NT2/D1 (cell line): ENCODE measurements around the gene LIPC.

Experiments used
- DNase-seq: peaks from one replicate; pipeline ENCODE4 v3.0.0-alpha.2; 2011; ENCODE audit warnings: low read depth, low spot score
- H3K27me3 ChIP-seq: 2 replicates; pipeline ENCODE4 v1.6.0; 2011; ENCODE audit warnings: mild to moderate bottlenecking; ENCODE audit not compliant: insufficient read length, insufficient read depth
- H3K36me3 ChIP-seq: 2 replicates; pipeline ENCODE4 v1.6.1; 2011; ENCODE audit warnings: mild to moderate bottlenecking, low read length, mixed read lengths; ENCODE audit not compliant: insufficient read depth, insufficient read length
- H3K4me1 ChIP-seq: 2 replicates; pipeline ENCODE4 v1.5.1; 2011; ENCODE audit not compliant: insufficient read depth, insufficient read length
- H3K4me3 ChIP-seq: 2 replicates; pipeline ENCODE4 v1.5.1; 2011; ENCODE audit warnings: low read depth; ENCODE audit not compliant: insufficient read length
- H3K9ac ChIP-seq: 2 replicates; pipeline ENCODE4 v1.6.0; 2011; ENCODE audit warnings: low read depth; ENCODE audit not compliant: insufficient read length
- H3K9me3 ChIP-seq: 2 replicates; pipeline ENCODE4 v1.5.1; 2011; ENCODE audit warnings: mild to moderate bottlenecking, low read length; ENCODE audit not compliant: insufficient read depth
- SUZ12 ChIP-seq: IDR thresholded peaks from 2 replicates; pipeline ENCODE4 v1.6.1; 2011; ENCODE audit not compliant: insufficient read length, insufficient read depth; ENCODE audit errors: extremely low read depth
- YY1 ChIP-seq: IDR thresholded peaks from 2 replicates; pipeline ENCODE4 v1.6.1; 2011; ENCODE audit not compliant: insufficient read length, insufficient read depth
- ZNF274 ChIP-seq: IDR thresholded peaks from 2 replicates; pipeline ENCODE4 v1.6.1; 2011; ENCODE audit warnings: mild to moderate bottlenecking, low read depth, low read length

LIPC gene

GRCh38 chr15:58546066-58546591 lies 114.3 kb downstream of the LIPC start:
- DNase-seq: no peak
- Histone ChIP-seq H3K27me3 (no peaks in the 10 kb centered on the region), H3K36me3 (no peaks in the 10 kb centered on the region), H3K9ac (no peak overlapping the region), H3K4me1 (peaks cover 15% of the 10 kb centered on the region), H3K4me3 (no peak overlapping the region), H3K9me3 (no peaks in the 10 kb centered on the region)
- no peak for TF ChIP-seq SUZ12
- TF ChIP-seq YY1: no peak
- no peak for TF ChIP-seq ZNF274

GRCh38 chr15:58546635-58547627 lies 115.1 kb downstream of the LIPC start:
- no peak overlapping the region for H3K4me3 ChIP-seq
- no peaks in the 10 kb centered on the region for H3K36me3 ChIP-seq
- H3K27me3 ChIP-seq: no peaks in the 10 kb centered on the region
- TF ChIP-seq YY1: no peak
- TF ChIP-seq SUZ12: no peak
- TF ChIP-seq ZNF274: no peak
- DNase-seq: no peak
- H3K9ac ChIP-seq: no peak overlapping the region
- H3K9me3 ChIP-seq: no peaks in the 10 kb centered on the region
- peaks cover 16% of the 10 kb centered on the region for H3K4me1 ChIP-seq

- Histone ChIP-seq H3K4me1 (peaks cover 17% of the 10 kb centered on the region), H3K36me3 (no peaks in the 10 kb centered on the region), H3K9me3 (no peaks in the 10 kb centered on the region), H3K9ac (no peak overlapping the region), H3K4me3 (no peak overlapping the region), H3K27me3 (no peaks in the 10 kb centered on the region)
- no peak for DNase-seq
- no peak for TF ChIP-seq SUZ12
- no peak for TF ChIP-seq ZNF274
- TF ChIP-seq YY1: no peak
These were observed 116.0 kb downstream of the LIPC start for GRCh38 chr15:58547628-58548307.

GRCh38 chr15:58548308-58549012 lies 116.7 kb downstream of the LIPC start:
- H3K36me3 ChIP-seq: no peaks in the 10 kb centered on the region
- H3K27me3 ChIP-seq: no peaks in the 10 kb centered on the region
- no peak overlapping the region for H3K9ac ChIP-seq
- no peaks in the 10 kb centered on the region for H3K9me3 ChIP-seq
- H3K4me1 ChIP-seq: peaks cover 19% of the 10 kb centered on the region
- H3K4me3 ChIP-seq: no peak overlapping the region
- TF ChIP-seq YY1 (no peak), ZNF274 (no peak), SUZ12 (no peak)
- DNase-seq: no peak

- DNase-seq: no peak
- Histone ChIP-seq H3K4me1 (peaks cover 19% of the 10 kb centered on the region), H3K4me3 (no peak overlapping the region), H3K9ac (no peak overlapping the region), H3K9me3 (no peaks in the 10 kb centered on the region), H3K27me3 (no peaks in the 10 kb centered on the region), H3K36me3 (no peaks in the 10 kb centered on the region)
- TF ChIP-seq SUZ12 (no peak), YY1 (no peak), ZNF274 (no peak)
These were observed 117.4 kb downstream of the LIPC start for GRCh38 chr15:58549013-58549784.

GRCh38 chr15:58549785-58550074 lies 117.9 kb downstream of the LIPC start:
- H3K4me1 ChIP-seq: peaks cover 19% of the 10 kb centered on the region
- H3K36me3 ChIP-seq: no peaks in the 10 kb centered on the region
- H3K4me3 ChIP-seq: no peak overlapping the region
- no peaks in the 10 kb centered on the region for H3K9me3 ChIP-seq
- TF ChIP-seq YY1 (no peak), SUZ12 (no peak)
- no peak for DNase-seq
- no peaks in the 10 kb centered on the region for H3K27me3 ChIP-seq
- no peak overlapping the region for H3K9ac ChIP-seq
